ENCODE results near the gene CEBPG. TPM values are rescaled to one million over a fixed set of nuclear protein-coding genes. Genes with fewer than 3 reads are reported as not detected.

The CEBPG gene
- total RNA-seq, 2 experiments from 2014 or later, result 24.0 to 24.4 TPM

DNA sequence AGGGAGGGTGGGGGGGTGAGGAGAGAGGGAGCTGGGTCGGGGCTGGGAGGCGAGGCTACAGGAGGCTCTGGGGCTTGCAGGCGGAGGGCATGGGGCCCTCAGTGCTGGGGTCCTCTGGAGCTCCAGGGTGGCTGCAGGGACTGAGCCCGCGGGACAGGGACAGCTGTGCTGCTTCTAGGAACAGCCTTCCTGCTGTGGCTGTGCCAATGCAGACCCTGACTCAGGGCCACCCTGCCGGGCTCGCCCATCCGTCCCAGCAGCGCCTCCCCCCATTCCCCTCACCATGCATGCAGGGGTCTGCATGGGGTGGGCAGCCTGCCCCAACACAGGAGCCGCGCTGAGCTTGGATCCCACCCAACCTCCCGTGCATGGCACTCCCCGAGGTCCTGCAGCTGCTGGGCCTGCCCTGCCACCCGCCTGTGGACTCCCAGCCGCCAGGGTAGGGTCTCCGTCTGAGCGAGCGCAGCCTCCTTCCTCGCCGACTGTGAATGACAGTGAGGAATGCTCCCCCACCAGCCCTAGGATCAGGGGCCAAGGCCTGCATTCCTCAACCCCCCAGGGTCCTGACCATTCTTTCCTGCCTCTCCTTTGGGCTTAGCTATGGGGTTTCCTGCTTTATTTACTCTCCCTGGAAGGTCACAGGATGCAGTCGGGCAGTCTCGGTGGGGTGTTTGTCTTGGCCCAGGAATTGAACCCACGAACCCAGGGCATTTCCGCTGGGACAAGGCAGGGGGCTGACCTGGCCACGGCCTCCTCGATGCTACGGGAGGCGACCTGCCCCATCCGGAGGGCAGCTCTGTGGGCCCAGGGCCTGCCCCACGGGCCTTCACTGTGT lies 23.4 kb downstream of the CEBPG start:
- Mint-ChIP-seq H3K4me3 (no peak overlapping the region), H3K27me3 (no peaks in the 10 kb centered on the region), H3K27ac (no peak overlapping the region), H3K36me3 (ENCODE audit: low read depth) (no peaks in the 10 kb centered on the region), H3K4me1 (no peaks in the 10 kb centered on the region), H3K9me3 (no peaks in the 10 kb centered on the region)
- ChIA-PET CTCF (interaction anchor here (0.7 to 0.9 kb wide), 2 partner anchors 10 to 23 kb away, joined by 3 read pairs; no protein-coding TSS in a partner anchor), POLR2A (no interaction called here)
- DNase-seq, result no peak

DNA sequence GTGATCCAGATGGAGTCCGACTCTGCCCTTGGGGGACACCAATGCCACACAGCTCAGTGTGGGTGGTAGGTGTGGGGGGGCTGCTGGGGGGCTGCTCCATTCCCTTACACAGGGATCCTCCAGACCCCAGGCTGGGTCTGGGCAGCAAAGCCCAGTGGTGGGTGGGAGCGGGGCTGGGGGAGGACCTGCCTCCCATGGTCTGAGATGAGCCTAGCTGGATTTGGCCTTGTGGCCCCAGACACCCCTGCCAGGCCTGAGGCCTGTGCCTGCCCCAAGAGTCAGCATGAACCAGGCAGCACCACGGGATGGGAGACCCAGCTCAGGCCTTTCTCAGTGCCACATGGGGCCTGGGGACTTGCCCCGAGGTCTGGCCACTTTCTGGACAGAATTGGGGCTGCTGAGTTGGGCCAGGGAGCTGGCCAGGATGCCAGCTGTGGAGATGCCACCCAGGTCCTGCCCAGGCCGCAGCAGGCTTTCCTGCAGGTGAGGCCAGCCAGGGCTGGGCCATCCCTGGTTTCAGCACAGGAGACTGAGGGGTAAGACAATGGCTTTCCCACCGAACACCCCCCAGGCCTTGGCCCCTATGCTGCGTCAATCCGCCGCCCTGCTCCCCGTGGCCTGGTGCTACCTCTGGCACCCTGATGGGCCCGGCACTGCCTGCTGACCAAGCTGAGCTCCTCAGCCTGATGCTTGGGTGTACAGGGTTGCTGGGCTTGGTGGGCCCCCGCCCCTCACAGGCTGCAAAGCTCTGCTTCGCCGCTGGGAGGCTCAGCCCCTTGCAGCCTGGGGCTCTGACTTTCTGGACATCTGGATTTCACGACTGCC lies 24.2 kb downstream of the CEBPG start:
- DNase-seq, result no peak
- Mint-ChIP-seq H3K4me3 (no peak overlapping the region), H3K4me1 (no peaks in the 10 kb centered on the region), H3K27me3 (no peaks in the 10 kb centered on the region), H3K9me3 (no peaks in the 10 kb centered on the region), H3K27ac (no peak overlapping the region), H3K36me3 (ENCODE audit: low read depth) (no peaks in the 10 kb centered on the region)
- ChIA-PET CTCF (interaction anchor here (0.7 to 0.9 kb wide), 2 partner anchors 9 to 24 kb away, joined by 3 read pairs; no protein-coding TSS in a partner anchor), POLR2A (no interaction called here)

DNA sequence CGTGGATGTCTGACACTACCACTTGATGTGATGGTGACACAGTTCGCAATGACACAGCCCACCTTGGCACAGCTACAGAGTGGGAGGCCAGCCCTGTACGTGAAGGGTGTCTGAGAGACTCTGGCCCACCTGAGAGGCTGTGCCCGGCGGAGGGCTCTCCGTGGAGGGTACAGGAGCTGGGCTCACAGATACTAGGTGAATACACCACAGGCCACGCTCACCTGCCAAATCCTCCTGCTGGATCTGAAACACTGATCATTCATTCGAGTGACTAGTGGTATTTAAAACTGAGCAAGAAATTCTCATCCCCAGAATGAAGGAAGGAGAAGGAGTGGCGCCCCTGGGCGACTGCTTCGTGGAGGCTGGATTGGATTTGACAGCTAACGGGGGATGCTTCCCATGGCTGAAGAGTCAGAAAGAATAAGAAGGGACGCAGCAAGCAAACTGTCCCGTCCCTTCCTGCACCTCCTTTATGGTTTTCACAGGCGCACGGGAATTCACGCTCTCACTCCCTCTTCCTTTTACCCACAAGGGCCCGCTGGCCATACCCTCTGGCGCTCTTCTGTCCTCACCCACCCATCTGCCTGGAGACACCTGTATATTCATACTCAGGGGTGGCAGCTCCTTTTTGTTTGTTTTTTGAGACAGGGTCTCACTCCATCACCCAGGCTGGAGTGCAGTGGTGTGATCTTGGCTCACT lies 25.0 kb downstream of the CEBPG start:
- CTCF ChIA-PET, result interaction anchor here (1.1 kb wide), 1 partner anchor 60 kb away, joined by 3 read pairs; no protein-coding TSS in a partner anchor
- no peaks in the 10 kb centered on the region for H3K36me3 Mint-ChIP-seq (ENCODE audit: low read depth)
- no peaks in the 10 kb centered on the region for H3K4me1 Mint-ChIP-seq
- no peak overlapping the region for H3K4me3 Mint-ChIP-seq
- no peaks in the 10 kb centered on the region for H3K9me3 Mint-ChIP-seq
- no peak for DNase-seq
- H3K27ac Mint-ChIP-seq, result no peak overlapping the region
- H3K27me3 Mint-ChIP-seq, result no peaks in the 10 kb centered on the region
- POLR2A ChIA-PET, result interaction anchor here (0.5 kb wide), 1 partner anchor 274 kb away, joined by 3 read pairs; no protein-coding TSS in a partner anchor

DNA sequence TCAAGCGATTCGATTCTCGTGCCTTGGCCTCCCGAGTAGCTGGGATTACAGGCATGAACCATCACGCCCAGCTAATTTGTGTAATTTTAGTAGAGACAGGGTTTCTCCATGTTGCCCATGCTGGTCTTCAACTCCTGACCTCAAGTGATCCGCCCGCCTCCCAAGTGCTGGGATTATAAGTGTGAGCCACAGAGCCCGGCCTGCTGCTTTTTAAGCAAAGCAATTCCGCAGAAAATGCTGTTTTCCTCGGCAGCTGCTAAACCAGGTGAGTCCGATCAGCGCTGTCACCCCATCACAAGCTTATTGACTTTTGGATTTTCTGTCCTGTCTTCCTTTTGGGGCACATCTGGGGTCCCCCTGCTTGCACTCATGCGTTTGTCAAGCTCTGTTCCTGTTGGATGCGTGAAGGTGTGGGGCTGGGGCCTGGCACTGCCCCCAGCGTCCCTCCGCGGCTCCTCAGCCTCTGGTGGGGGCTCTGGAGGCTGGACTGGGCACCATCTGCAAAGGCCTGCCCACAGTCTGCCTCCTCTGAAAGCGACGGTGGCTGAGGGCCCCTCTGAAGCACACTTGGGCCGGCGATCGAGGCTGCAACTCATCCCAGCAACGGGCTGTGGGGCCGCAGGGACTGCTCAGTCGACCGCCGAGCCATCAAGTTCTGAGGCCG lies 25.7 kb downstream of the CEBPG start:
- Mint-ChIP-seq H3K27me3 (no peaks in the 10 kb centered on the region), H3K36me3 (ENCODE audit: low read depth) (no peaks in the 10 kb centered on the region), H3K27ac (no peak overlapping the region), H3K4me1 (no peaks in the 10 kb centered on the region), H3K9me3 (no peaks in the 10 kb centered on the region), H3K4me3 (no peak overlapping the region)
- POLR2A ChIA-PET, result interaction anchor here (0.5 kb wide), 1 partner anchor 275 kb away, joined by 3 read pairs; no protein-coding TSS in a partner anchor
- DNase-seq, result no peak
- CTCF ChIA-PET, result interaction anchor here (1.1 kb wide), 1 partner anchor 61 kb away, joined by 3 read pairs; no protein-coding TSS in a partner anchor

DNA sequence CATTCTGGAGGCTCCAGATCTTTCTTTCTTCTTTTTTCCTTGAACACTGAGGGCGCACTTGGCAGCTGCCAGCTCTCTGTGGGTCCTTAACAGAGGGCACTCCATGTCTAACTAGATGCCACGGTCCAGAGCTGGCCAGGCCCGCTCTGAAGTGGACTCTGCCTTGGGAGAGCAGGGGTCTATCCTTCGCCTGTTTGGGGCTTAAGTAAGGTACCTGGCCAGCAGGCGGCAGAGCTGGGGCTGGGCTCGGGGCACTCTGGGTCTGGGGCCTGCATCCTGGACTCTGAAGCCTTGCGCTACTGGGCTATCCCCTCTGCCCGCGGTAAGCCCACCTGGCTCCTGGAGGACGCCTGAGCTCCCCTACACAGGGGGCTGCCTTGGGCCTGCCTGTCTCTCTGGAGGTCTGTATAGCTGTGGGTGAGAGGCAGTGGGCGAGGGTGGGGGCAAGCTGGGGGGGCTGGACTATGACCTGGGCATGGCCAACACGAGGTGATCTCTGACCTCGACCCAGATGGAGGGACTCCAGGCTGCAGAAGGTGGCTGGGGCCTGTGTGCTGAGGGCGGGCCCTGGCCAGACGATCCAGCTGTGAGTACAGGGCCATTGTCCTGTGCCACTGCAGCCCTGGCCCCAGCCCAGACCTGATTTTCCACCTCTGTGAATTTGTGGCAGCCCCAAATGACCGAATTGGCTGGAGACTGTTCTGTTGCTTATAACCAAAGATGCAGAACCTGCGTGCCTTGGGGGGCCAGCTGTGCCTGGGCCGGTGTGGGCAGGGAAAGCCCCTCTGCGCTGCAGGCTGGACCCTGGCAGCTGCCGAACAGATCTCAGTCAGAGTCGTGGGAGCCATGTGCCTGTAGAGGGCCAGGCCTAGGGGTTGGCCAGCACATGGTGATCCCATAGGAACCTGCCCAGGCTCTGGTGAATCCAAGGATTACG lies 26.5 kb downstream of the CEBPG start:
- H3K27ac Mint-ChIP-seq, result peak overlapping the region; percentile 57
- H3K4me1 Mint-ChIP-seq, result no peaks in the 10 kb centered on the region
- POLR2A ChIA-PET, result no interaction called here
- CTCF ChIA-PET, result no interaction called here
- DNase-seq, result no peak
- H3K36me3 Mint-ChIP-seq (ENCODE audit: low read depth), result no peaks in the 10 kb centered on the region
- H3K4me3 Mint-ChIP-seq, result no peak overlapping the region
- no peaks in the 10 kb centered on the region for H3K9me3 Mint-ChIP-seq
- H3K27me3 Mint-ChIP-seq, result no peaks in the 10 kb centered on the region

DNA sequence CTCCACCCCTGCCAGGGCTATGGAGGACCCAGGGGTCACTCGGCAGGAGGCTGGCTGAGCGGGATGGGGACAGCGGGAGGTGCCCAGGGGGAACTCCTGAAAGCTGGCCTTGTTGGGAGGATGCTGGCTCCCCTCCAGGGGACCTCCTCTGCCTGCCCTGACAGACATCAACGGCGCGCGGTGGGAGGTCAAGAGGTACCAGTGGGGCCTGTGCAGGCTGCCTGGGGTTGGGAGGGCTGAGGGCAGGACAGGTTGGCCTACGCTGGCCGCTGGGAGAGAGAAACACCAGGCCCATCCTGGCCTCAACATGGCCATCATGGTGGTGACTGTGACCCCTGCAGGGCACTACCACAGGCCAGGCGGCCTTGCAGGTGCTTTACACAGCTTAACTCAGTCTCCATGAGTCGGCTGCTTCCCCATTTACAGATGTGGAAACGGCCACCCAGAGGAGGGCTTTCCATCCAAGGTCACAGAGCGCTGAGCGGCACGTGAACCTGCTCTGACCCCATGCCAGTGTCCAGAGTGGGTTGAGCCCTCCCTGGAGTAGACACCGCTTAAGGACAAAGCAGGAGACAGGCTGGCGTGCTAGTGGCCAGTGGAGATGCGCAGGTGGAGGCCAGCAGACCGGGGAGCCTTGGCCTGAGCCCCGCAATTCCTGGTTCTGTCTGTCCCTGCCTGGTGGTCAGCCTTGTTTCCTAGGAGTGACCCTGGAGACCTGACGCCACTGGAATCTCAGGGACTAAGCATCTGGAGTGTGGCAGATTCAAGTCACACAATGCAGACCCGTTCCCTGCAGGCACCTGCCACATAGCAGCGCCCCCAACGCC lies 27.6 kb downstream of the CEBPG start:
- Mint-ChIP-seq H3K4me3 (no peak overlapping the region), H3K4me1 (no peaks in the 10 kb centered on the region), H3K36me3 (ENCODE audit: low read depth) (no peaks in the 10 kb centered on the region), H3K27ac (no peak overlapping the region), H3K9me3 (no peaks in the 10 kb centered on the region), H3K27me3 (no peaks in the 10 kb centered on the region)
- ChIA-PET POLR2A (no interaction called here), CTCF (no interaction called here)
- DNase-seq, result no peak

DNA sequence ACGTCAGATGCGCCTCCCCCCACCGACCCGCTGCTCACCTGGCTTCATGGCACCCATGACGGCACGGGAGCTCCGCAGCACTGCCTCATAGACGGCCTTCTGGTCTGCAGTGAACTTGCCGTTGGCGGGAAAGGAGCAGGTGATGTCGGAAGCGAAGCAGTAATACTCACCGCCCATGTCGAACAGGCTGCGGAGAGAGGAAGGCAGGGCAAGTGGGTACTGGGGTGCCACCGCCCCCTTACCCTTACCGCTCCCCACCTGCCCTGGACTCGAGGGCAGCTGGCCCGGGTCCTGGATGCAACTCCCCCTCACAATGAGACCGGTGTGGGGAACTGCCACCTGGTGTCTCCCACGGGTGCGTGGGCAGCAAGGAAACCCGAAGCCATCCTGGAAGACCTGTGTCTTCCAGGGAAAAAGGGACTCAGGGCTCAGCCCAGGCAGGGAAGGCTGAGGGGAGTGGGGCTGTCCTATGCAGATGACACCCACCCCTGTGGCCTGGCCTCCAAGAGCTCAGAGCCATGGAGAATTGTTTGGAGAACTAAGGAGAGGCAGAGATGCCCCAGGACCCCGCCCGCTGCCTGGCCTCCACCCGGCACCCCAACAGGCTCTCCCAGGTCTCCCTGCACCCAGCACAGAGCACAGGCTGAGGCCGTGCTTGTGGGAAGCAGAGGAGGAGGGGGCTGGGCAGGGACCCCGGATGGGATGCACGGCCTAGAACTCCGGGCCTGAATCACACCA lies 28.3 kb downstream of the CEBPG start:
- Mint-ChIP-seq H3K27ac (no peak overlapping the region), H3K9me3 (no peaks in the 10 kb centered on the region), H3K4me1 (no peaks in the 10 kb centered on the region), H3K4me3 (no peak overlapping the region), H3K36me3 (ENCODE audit: low read depth) (no peaks in the 10 kb centered on the region), H3K27me3 (no peaks in the 10 kb centered on the region)
- ChIA-PET CTCF (no interaction called here), POLR2A (no interaction called here)
- no peak for DNase-seq

DNA sequence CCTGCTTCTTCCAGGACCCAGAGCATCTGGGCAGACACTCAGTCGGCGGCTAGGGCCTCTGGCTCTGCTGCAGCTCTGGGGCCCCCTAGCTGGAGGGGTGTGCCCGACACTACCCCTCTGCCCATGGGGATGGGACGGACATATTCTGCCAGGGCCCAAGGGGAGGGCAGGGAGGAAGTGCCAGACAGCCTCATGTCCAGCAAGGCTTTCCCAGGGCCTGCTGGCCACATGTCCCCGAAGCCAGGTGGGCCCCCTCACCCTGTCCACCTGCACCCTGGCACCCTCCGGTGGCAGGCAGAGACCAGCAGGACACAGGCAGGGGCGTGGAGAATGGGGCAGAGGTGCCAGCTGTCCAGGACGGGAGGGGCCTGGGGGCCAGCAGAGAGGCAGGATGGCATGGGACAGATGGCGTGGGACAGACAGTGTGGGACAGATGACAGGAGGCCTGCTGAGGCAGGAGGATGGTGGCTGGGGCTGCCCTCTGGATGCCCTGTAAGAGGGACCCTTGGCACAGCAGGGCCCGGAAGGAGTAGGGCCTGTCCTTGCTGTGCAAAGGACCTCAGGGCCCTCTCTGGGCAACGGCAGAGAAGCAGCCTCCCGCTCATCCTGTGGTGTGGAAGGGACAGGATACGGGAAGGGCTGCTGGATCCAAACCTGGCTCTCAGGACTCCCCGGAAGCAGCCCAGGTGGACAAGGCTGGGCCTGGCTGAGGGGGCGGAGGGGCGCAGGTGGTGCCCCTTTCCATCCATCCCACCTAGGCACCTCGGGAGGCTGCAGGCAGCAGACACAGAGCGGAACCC lies 29.1 kb downstream of the CEBPG start:
- Mint-ChIP-seq H3K4me1 (no peaks in the 10 kb centered on the region), H3K9me3 (no peaks in the 10 kb centered on the region), H3K4me3 (no peak overlapping the region), H3K27me3 (no peaks in the 10 kb centered on the region), H3K27ac (no peak overlapping the region), H3K36me3 (ENCODE audit: low read depth) (no peaks in the 10 kb centered on the region)
- POLR2A ChIA-PET, result no interaction called here
- CTCF ChIA-PET, result no interaction called here
- DNase-seq, result no peak

DNA sequence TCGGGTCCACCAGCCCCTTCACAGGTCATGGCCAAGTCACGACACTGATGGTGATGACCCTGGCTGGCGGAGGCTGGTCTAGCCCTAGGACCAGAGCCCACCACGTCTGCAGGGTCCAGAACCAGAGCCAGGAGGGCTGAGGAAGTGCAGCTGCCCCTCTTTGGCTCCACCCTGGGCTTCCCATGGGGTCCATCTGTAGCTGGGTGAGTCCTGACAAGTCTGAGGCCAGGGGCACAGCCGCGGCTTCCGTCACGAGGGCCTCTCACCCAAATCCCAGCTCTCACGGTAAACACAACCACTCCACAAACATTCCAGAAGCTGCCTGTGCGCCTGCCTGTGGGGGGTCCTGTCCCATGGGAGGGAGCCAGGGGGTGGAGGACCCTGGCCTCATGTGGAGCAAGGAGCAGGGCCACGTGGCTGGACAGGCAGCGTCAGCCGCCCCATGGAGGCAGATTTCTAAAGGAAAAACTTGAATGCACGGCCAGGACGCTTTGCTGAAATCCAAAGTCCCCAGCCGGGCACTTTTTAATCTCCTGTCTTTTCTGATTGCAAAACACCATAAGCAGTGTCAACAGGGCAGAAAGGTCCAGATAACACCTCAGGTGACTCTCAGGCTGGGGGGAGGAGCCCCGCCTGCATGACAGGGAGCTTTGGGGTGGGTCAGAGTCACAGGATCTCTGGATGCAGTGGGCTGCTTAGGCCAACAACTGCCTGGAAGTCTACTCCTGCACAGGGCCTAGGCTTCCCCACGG lies 29.9 kb downstream of the CEBPG start:
- Mint-ChIP-seq H3K27ac (no peak overlapping the region), H3K9me3 (no peaks in the 10 kb centered on the region), H3K27me3 (no peaks in the 10 kb centered on the region), H3K4me1 (no peaks in the 10 kb centered on the region), H3K4me3 (no peak overlapping the region), H3K36me3 (ENCODE audit: low read depth) (no peaks in the 10 kb centered on the region)
- ChIA-PET CTCF (interaction anchor here (0.9 kb wide), 1 partner anchor 9 kb away, joined by 4 read pairs; no protein-coding TSS in a partner anchor), POLR2A (no interaction called here)
- DNase-seq, result no peak

DNA sequence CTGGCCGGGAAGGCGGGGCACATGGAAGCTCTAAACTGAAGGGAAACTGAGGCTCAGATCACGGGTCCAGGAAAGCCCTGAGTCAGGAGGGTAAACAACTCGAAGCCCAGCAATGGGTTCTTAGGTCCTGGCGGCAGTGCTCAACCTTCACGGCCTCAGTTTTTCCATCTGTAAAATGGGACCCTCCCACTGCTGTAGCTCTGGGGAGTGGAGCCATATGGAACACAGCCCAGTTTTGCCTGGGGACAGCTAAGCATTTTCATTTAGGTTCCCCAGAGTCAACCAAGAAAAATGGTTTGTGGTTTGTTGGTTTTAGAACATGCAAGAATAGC lies 30.4 kb downstream of the CEBPG start:
- DNase-seq, result no peak
- Mint-ChIP-seq H3K4me1 (no peaks in the 10 kb centered on the region), H3K36me3 (ENCODE audit: low read depth) (no peaks in the 10 kb centered on the region), H3K4me3 (no peak overlapping the region), H3K9me3 (no peaks in the 10 kb centered on the region), H3K27ac (no peak overlapping the region), H3K27me3 (no peaks in the 10 kb centered on the region)
- CTCF ChIA-PET, result interaction anchor here (0.9 to 1.0 kb wide), 2 partner anchors 10 to 168 kb away, joined by 3 to 4 read pairs; no protein-coding TSS in a partner anchor
- POLR2A ChIA-PET, result no interaction called here

Measured in activated CD4-positive, alpha-beta T cell treated with anti-CD3 and anti-CD28 coated beads, Interleukin-2, amount 10 ng/mL, durations not matched to agents 7 days and 5 days (primary cell).